ENCODE data around the gene AFAP1. TPM values are rescaled to one million over a fixed set of nuclear protein-coding genes. Genes with fewer than 3 reads are reported as not detected.

Gene AFAP1
- total RNA-seq, 1 donor from 2014 or later: 55.4 TPM

DNA sequence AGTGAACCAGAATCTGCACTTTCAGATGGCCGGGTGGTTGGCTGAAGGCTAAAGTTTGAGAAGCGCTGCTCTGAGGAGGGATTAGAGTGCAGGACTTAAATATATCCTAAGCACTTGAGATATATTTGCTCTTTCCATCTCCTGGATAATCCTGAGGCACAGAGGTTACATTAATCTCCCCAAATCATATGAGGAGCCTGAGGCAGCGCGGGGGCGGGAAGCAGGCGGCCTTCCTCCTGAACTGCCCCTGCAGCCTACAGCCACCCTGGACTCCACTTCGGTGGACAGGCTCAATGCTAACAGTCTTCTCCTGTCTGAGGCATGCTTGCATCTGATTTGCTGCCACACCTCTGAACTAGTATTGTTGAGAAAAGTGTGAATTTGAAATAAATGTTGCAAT lies 72.5 kb downstream of the AFAP1 start:
- DNase-seq (ENCODE audit: low read depth, low spot score): no peak

DNA sequence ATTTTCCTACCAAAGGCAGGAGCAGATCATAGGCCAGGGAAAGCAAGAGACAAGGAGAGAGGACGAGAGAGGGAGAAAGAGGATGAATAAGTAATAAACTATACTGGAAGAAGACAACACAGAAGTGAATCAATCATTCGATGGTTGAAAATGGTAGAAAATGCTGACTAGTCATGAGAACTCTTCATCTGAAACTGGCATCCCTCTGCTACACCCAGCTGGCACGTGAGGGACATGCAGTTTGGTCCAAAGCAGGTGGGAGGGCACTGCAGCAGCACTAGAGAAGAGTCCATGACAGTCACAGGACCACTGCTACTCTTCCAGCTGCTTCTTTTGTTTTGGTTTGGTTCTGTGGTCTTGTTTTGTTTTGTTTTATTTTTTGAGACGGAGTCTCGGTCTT lies 74.1 kb downstream of the AFAP1 start:
- DNase-seq (ENCODE audit: low read depth, low spot score): no peak

DNA sequence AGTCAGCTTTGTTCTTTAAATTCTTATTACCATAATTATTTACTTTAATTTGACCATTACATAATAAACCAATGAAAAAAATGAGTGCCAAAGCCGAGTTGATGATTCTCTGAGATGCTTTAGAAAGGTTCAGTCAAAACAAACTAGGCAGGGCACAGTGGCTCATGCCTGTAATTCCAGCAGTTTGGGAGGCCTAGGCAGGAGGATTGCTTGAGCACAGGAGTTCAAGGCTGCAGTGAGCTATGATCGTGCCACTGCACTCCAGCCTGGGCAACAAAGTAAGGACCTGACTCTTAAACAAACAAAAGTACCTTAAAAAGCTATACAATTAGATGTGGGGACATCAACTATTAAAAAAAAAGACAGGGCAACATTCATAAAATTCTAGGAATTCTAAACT lies 75.0 kb downstream of the AFAP1 start:
- no peak for DNase-seq (ENCODE audit: low read depth, low spot score)

- DNase-seq (ENCODE audit: low read depth, low spot score): no peak
These were observed 75.6 kb downstream of the AFAP1 start for GRCh38 chr4:7863911-7864681.

- no peak for DNase-seq (ENCODE audit: low read depth, low spot score)
These were observed 77.0 kb downstream of the AFAP1 start for GRCh38 chr4:7862561-7863192.

DNA sequence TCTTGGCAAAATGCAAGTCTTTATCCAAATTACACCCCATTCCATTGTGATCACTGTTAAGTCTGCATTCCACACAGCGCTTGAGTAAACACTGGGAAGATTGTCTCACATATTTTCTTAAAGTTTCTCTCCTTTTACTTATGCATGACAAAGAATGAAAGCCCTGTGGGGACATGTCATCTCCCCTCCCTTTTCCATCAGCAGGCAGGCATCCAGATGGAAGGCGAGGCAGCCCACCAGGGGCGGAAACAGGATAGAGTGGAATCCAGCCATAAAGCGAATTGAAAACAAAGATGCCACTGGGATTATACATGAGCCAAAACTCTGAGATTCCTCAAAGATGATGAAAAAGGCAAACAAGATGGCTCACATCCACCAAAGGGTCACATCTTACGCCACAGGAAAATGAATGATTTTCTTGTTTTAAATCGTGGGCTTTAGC lies 78.2 kb downstream of the AFAP1 start:
- DNase-seq (ENCODE audit: low read depth, low spot score): peak; percentile 84

- no peak for DNase-seq (ENCODE audit: low read depth, low spot score)
These were observed 79.0 kb downstream of the AFAP1 start for GRCh38 chr4:7860600-7861163.

DNA sequence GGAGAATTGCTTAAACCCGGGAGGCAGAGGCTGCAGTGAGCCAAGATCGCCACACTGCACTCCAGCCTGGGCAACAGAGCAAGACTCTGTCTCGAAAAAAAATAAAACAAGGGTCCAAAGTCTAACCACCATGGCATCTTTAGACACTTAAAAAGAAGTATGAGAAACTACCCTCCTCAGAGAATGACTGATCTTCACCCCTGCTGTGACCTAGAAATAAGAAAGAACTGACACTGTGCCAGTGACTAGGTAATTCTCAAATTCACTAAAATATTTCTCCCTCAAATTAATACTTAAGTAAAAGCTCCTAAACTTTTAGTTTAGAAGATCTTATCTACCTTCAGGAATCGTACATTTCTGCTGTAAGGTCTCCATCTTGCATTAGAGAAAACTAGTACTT lies 80.3 kb downstream of the AFAP1 start:
- DNase-seq (ENCODE audit: low read depth, low spot score): no peak

GRCh38 chr4:7858498-7858897 lies 81.2 kb downstream of the AFAP1 start:
- no peak for DNase-seq (ENCODE audit: low read depth, low spot score)

- no peak for DNase-seq (ENCODE audit: low read depth, low spot score)
These were observed 81.7 kb downstream of the AFAP1 start for GRCh38 chr4:7857993-7858392.

DNA sequence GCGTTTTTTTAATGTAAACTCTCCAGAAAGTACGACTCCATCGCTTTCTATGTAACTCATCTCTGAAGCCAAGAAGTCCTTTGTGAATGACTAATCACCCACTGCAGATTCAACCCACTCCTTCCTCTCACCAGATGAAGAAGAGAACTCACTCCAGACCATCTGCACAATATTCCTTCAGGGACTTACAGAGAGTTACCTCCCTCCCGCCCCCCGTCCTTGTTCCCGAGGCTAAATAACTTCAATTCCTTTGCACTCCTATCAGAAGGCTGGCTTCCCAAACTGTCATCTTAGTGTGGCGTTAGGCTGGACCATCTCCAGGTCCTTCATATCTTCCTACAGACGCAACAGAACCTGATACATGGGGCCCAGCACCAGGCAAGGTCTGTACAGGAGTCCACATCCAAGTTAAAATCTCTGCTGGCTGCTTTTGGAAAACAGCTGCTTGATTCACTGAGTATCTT lies 82.4 kb downstream of the AFAP1 start:
- no peak for DNase-seq (ENCODE audit: low read depth, low spot score)

- no peak for DNase-seq (ENCODE audit: low read depth, low spot score)
These were observed 83.9 kb downstream of the AFAP1 start for GRCh38 chr4:7855731-7856130.

GRCh38 chr4:7854697-7855370 lies 84.8 kb downstream of the AFAP1 start:
- DNase-seq (ENCODE audit: low read depth, low spot score): no peak

DNA sequence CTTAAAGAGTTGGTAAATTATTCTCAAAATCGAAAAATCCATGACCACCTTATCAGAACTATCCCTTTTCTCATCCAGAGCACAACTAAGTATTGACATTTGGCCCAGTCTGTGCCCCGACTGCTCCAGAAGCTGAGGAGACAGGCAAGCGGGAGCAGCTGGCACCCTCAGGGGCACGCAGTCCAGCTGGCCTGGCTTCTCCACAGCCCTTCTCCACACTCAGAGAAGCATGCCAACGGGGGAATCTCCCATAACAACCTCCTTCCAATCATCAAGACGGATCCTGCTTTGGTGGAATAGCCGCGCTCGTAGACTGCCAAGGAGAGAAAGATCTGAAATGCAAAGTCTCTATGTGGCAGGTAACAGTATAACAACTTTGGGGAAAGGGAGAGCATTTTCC lies 85.4 kb downstream of the AFAP1 start:
- no peak for DNase-seq (ENCODE audit: low read depth, low spot score)

DNA sequence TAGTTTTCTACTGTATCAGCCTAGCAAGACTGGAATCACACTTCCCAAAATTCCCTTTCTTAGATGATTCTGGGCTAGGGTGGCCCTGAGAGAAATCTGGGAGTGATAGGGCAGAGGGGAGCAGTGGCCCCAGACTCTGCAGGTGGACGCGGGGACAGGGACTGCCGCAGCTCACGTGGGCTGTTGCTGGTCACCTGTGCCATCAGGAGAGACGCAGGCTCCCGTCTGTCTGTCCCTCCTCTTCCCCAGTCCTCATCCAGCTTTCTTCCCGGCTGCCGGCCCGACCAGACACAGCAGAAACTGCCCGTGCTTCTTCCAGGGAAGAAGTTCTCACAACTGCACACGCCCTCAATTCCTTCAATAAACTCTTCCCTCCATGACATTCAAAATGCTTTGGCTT lies 86.4 kb downstream of the AFAP1 start:
- DNase-seq (ENCODE audit: low read depth, low spot score): no peak

- no peak for DNase-seq (ENCODE audit: low read depth, low spot score)
These were observed 87.0 kb downstream of the AFAP1 start for GRCh38 chr4:7852568-7853185.

DNA sequence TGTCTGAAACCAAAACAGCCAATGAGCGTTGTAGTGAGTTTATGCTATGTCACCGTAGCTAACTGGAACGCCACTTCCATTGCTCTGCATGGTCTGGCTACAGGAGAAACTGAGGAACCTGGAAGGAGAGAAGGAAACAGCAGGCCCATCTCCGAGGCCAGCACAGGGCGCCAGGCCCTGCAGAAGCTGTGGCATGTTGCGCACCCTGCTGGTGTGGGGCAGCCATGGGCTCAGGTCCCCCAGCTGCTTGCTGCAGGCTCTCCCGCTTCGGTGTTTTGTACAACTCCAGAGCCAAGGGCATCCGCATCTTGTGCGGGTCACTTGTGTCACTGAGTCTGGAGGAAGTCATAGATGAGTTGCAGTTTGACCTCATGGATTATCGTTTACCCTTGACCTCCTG lies 89.2 kb downstream of the AFAP1 start:
- no peak for DNase-seq (ENCODE audit: low read depth, low spot score)

DNA sequence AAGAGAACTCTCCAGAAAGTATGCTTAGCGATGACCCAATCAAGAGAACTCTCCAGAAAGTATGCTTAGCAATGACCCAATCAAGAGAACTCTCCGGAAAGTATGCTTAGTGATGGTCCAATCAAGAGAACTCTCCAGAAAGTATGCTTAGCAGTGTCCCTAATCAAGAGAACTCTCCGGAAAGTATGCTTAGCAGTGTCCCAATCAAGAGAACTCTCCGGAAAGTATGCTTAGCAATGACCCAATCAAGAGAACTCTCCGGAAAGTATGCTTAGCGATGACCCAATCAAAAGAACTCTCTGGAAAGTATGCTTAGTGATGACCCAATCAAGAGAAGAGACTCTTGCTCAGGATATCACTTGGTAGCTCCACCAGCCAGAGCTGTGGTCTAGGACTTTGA lies 92.5 kb downstream of the AFAP1 start:
- DNase-seq (ENCODE audit: low read depth, low spot score): no peak

DNA sequence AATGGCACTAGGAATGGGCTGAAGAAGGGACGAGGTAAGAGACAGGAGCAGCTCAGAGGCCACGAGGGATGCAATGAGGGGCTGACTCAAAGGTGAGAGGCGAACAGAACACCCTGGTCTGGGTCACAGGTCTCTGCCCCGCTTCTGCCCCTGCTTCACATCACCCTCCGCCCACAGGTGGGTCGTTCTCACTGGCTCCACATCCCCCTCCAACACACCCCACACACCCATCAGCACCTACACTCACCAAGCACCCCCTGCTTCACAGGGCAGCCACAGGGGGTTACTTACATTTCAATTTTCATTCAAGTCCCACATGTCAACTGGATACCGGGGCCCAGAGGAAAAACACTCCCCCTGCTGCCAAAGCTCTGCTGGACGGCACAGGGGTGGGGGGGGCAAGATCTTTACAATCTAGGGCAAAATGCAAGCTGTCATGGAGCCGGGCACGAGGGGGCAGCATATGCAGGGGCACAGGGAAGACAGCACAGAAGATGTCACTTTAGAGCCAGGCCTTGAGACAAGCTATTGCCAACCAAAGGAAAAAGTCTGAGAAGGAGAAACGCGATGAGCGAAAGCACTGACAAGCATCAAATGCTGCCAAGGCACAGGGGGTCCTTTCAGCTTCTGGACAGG lies 94.0 kb downstream of the AFAP1 start:
- no peak for DNase-seq (ENCODE audit: low read depth, low spot score)

DNA sequence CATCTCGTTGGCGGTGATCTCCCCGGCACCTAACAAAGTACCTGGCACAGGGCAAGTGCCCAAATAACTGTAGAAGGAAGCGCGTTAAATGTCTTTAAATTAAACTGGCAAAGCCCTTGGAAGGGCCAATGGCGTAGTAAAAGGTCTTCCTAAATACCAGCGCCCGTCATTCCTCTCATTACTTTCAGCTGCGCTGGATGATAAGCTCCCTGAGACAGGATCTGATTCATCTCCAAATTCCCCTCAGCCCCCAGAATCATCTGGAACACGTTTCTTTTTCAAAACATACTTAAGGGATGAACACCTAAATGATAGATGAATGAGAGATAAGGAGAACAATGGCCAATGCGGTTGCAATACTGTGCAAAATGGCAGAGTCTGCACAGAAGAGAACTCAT lies 95.1 kb downstream of the AFAP1 start:
- peak; percentile 92 for DNase-seq (ENCODE audit: low read depth, low spot score)

Measured in pulmonary artery endothelial cell (primary cell).